Smooth muscle cell (in vitro differentiated cells): ENCODE measurements around the gene MNT. TPM values are rescaled to one million over a fixed set of nuclear protein-coding genes. Genes with fewer than 3 reads are reported as not detected.

Experiments used
- DNase-seq: peaks from one replicate; lab custom pipeline; 2025; ENCODE audit not compliant: unreplicated experiment; lab: John Stamatoyannopoulos, UW
- H2AFZ ChIP-seq: fragments of 200-600 bp; sonication (generic); 2 replicates; pipeline ENCODE4 v1.6.0; 2016; ENCODE audit warnings: antibody characterized with exemption, low read depth, mild to moderate bottlenecking
- H3F3A ChIP-seq: fragments of 200-600 bp; sonication (generic); 2 replicates; pipeline ENCODE4 v1.6.0; 2017; ENCODE audit warnings: antibody characterized with exemption, low read depth
- H3K27ac ChIP-seq: fragments of 200-600 bp; sonication (generic); 2 replicates; pipeline ENCODE4 v1.5.1; 2016; ENCODE audit warnings: low read depth, mild to moderate bottlenecking
- H3K27me3 ChIP-seq: fragments of 200-600 bp; sonication (generic); 2 replicates; pipeline ENCODE4 v1.6.1; 2016; ENCODE audit warnings: low read depth, mild to moderate bottlenecking
- H3K36me3 ChIP-seq: fragments of 200-600 bp; sonication (generic); 2 replicates; pipeline ENCODE4 v1.5.1; 2016; ENCODE audit warnings: low read depth
- H3K4me1 ChIP-seq: fragments of 200-600 bp; sonication (generic); 2 replicates; pipeline ENCODE4 v1.5.1; 2016; ENCODE audit warnings: low read depth
- H3K4me2 ChIP-seq: fragments of 200-600 bp; sonication (generic); 2 replicates; pipeline ENCODE4 v1.6.0; 2016; ENCODE audit warnings: mild to moderate bottlenecking
- H3K4me3 ChIP-seq: fragments of 200-600 bp; sonication (generic); 2 replicates; pipeline ENCODE4 v1.5.1; 2016; ENCODE audit warnings: mild to moderate bottlenecking
- H3K79me2 ChIP-seq: fragments of 200-600 bp; sonication (generic); 2 replicates; pipeline ENCODE4 v1.6.0; 2016; ENCODE audit warnings: low read depth, mild to moderate bottlenecking
- H3K9ac ChIP-seq: fragments of 200-600 bp; sonication (generic); 2 replicates; pipeline ENCODE4 v1.6.0; 2016; ENCODE audit warnings: low read depth
- H3K9me3 ChIP-seq: fragments of 200-600 bp; sonication (generic); replicated peaks from 2 replicates; pipeline ENCODE4 v1.5.1; 2016; ENCODE audit warnings: low read depth
- H4K20me1 ChIP-seq: fragments of 200-600 bp; sonication (generic); 2 replicates; pipeline ENCODE4 v1.6.0; 2016; ENCODE audit warnings: low read depth
- CTCF ChIP-seq: fragments of 200-600 bp; sonication (generic); IDR thresholded peaks from 2 replicates; pipeline ENCODE4 v1.5.1; 2017; ENCODE audit warnings: borderline replicate concordance, mild to moderate bottlenecking, antibody characterized with exemption; ENCODE audit not compliant: insufficient read depth, poor library complexity, severe bottlenecking
- WGBS: methylation state at CpG from one replicate; pipeline ENCODE4 v1.1.7; 2016; ENCODE audit warnings: low lambda C conversion rate; 5-methylcytosine and 5-hydroxymethylcytosine counted together
- polyA plus RNA-seq: library from polyadenylated mRNA; unstranded; fragments of >200 nt; fragmentation: Nextera tagmentation; extraction: Ambion mirVana; gene quantifications from 2 replicates; pipeline ENCODE4 v1.2.1, GENCODE V29; 2016
- total RNA-seq: library from RNA; depleted of rRNA; stranded (reverse); fragments of >200 nt; gene quantifications from 2 replicates; pipeline ENCODE4 v1.2.3, GENCODE V29; 2014

MNT gene
- total and polyA plus RNA-seq, 2 experiments from 2014 or later = 5.7 to 12.8 TPM

GRCh38 chr17:2372180-2372579 lies 28.7 kb downstream of the MNT start:
- H3K27me3 ChIP-seq = no peaks in the 10 kb centered on the region
- no peak overlapping the region for H3K9ac ChIP-seq
- no peak overlapping the region for H2AFZ ChIP-seq
- H3K9me3 ChIP-seq = no peaks in the 10 kb centered on the region
- no peak for TF ChIP-seq CTCF
- no peaks in the 10 kb centered on the region for H4K20me1 ChIP-seq
- DNase-seq = no peak
- H3K27ac ChIP-seq = no peak overlapping the region
- no peaks in the 10 kb centered on the region for H3K4me1 ChIP-seq
- H3K4me2 ChIP-seq = no peak overlapping the region
- WGBS = 96% methylated on average over 26 of the region's 26 CpGs
- H3K79me2 ChIP-seq = no peaks in the 10 kb centered on the region
- no peaks in the 10 kb centered on the region for H3F3A ChIP-seq
- no peaks in the 10 kb centered on the region for H3K36me3 ChIP-seq
- H3K4me3 ChIP-seq = no peak overlapping the region

GRCh38 chr17:2371183-2372130 lies 29.4 kb downstream of the MNT start:
- H2AFZ ChIP-seq = no peak overlapping the region
- H3K4me3 ChIP-seq = no peak overlapping the region
- H3K79me2 ChIP-seq = no peaks in the 10 kb centered on the region
- no peak for TF ChIP-seq CTCF
- H3K9ac ChIP-seq = no peak overlapping the region
- H3K36me3 ChIP-seq = no peaks in the 10 kb centered on the region
- H4K20me1 ChIP-seq = no peaks in the 10 kb centered on the region
- H3K27me3 ChIP-seq = no peaks in the 10 kb centered on the region
- 97% methylated on average over 27 of the region's 30 CpGs for WGBS
- no peaks in the 10 kb centered on the region for H3K9me3 ChIP-seq
- no peak overlapping the region for H3K4me2 ChIP-seq
- no peak for DNase-seq
- H3F3A ChIP-seq = no peaks in the 10 kb centered on the region
- no peak overlapping the region for H3K27ac ChIP-seq
- H3K4me1 ChIP-seq = no peaks in the 10 kb centered on the region

- no peaks in the 10 kb centered on the region for H3K4me1 ChIP-seq
- no peaks in the 10 kb centered on the region for H3F3A ChIP-seq
- H3K9ac ChIP-seq = no peak overlapping the region
- no peak overlapping the region for H2AFZ ChIP-seq
- DNase-seq = no peak
- no peak overlapping the region for H3K4me2 ChIP-seq
- TF ChIP-seq CTCF = no peak
- no peaks in the 10 kb centered on the region for H3K27me3 ChIP-seq
- H4K20me1 ChIP-seq = no peaks in the 10 kb centered on the region
- H3K4me3 ChIP-seq = no peak overlapping the region
- H3K9me3 ChIP-seq = no peaks in the 10 kb centered on the region
- no peaks in the 10 kb centered on the region for H3K36me3 ChIP-seq
- H3K79me2 ChIP-seq = no peaks in the 10 kb centered on the region
- 87% methylated on average over 11 of the region's 11 CpGs for WGBS
- H3K27ac ChIP-seq = no peak overlapping the region
Measured at GRCh38 chr17:2370211-2370589, 30.7 kb downstream of the MNT start.
